ENCODE results near the gene MEGF9. TPM values are rescaled to one million over a fixed set of nuclear protein-coding genes. Genes with fewer than 3 reads are reported as not detected.

Gene MEGF9
- total RNA-seq, 1 experiment from 2014 or later, result 12.2 TPM

DNA sequence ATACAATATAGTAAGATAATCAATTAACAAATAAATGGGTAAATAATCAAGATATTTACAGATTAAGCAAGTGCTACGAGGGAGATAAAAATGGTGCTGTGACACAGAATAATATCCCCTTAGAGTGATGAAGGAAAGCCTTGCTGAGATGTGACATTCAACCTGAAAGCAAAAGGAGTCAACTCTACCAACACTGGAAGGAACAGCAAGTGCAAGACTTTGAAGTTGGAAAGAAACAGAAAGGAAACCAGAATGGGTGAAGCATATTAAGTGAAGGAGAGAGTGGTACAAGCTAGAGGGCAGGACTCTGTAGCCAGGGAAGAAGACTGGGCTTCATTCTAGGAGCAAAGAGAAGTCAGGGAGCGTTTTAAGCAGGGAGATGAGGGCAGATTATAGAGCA lies 12.2 kb upstream of the MEGF9 start:
- CTCF ChIA-PET, result no interaction called here
- no peaks in the 10 kb centered on the region for H3K4me1 ChIP-seq (ENCODE audit: insufficient read depth, low read length, poor library complexity, severe bottlenecking)
- H3K27me3 ChIP-seq (replicated peaks; ENCODE audit: insufficient read depth, low read depth, low read length, poor library complexity), result no peaks in the 10 kb centered on the region
- no peak for DNase-seq (ENCODE audit: low spot score)
- BruUV-seq (replicated peaks), result no TSS peak
- POLR2A ChIA-PET (ENCODE audit: low non-redundant PET), result interaction anchor here (0.7 kb wide), 1 partner anchor 148 kb away, joined by 3 read pairs; no protein-coding TSS in a partner anchor
- H3K9me3 ChIP-seq (ENCODE audit: low read depth, low read length, poor library complexity, severe bottlenecking), result no peaks in the 10 kb centered on the region
- no peak overlapping the region for H3K27ac ChIP-seq (ENCODE audit: low read depth, low read length, poor library complexity, severe bottlenecking)
- TF ChIP-seq, protein P1, sequence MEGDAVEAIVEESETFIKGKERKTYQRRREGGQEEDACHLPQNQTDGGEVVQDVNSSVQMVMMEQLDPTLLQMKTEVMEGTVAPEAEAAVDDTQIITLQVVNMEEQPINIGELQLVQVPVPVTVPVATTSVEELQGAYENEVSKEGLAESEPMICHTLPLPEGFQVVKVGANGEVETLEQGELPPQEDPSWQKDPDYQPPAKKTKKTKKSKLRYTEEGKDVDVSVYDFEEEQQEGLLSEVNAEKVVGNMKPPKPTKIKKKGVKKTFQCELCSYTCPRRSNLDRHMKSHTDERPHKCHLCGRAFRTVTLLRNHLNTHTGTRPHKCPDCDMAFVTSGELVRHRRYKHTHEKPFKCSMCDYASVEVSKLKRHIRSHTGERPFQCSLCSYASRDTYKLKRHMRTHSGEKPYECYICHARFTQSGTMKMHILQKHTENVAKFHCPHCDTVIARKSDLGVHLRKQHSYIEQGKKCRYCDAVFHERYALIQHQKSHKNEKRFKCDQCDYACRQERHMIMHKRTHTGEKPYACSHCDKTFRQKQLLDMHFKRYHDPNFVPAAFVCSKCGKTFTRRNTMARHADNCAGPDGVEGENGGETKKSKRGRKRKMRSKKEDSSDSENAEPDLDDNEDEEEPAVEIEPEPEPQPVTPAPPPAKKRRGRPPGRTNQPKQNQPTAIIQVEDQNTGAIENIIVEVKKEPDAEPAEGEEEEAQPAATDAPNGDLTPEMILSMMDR (conservative IDR thresholded peaks at IDR 0.05; ENCODE audit: low read depth, low read length), result no peak
- no peak overlapping the region for H3K4me3 ChIP-seq (ENCODE audit: low read depth, low read length, poor library complexity, severe bottlenecking)
- intact Hi-C loops (cut with micrococcal nuclease; ENCODE audit: unreplicated experiment), result no loop called here
- no peaks in the 10 kb centered on the region for H3K36me3 ChIP-seq (ENCODE audit: insufficient read depth, low read length, poor library complexity, severe bottlenecking)

DNA sequence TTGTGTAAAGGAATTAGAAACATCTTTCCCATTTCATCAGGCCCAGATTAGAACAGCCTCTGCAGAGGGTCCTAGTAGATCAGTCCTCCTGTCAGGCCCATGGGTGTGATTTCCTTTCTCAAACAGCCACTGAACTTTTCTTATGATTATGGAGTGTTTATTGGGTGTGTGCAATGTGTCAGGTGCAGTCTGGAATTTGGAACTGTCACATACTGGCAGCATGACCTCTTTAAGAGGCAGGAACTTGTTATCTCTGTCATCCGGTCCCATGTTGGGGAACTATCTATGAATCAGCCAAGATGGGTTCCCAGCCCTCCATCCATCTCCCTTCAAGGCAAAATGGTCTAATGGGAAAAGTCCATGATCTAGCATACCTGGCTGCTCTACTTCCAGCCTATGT lies 11.6 kb upstream of the MEGF9 start:
- no TSS peak for BruUV-seq (replicated peaks)
- H3K4me3 ChIP-seq (ENCODE audit: low read depth, low read length, poor library complexity, severe bottlenecking), result no peak overlapping the region
- TF ChIP-seq EZH2 (IDR thresholded peaks at IDR 0.05; ENCODE audit: borderline replicate concordance, low read depth, low read length, poor library complexity, severe bottlenecking), result no peak
- TF ChIP-seq, protein P1 (conservative IDR thresholded peaks at IDR 0.05; ENCODE audit: low read depth, low read length), result no peak
- H3K27ac ChIP-seq (ENCODE audit: low read depth, low read length, poor library complexity, severe bottlenecking), result no peak overlapping the region
- H3K36me3 ChIP-seq (ENCODE audit: insufficient read depth, low read length, poor library complexity, severe bottlenecking), result no peaks in the 10 kb centered on the region
- ChIA-PET CTCF (no interaction called here), POLR2A (ENCODE audit: low non-redundant PET) (interaction anchor here (0.7 kb wide), 1 partner anchor 149 kb away, joined by 3 read pairs; no protein-coding TSS in a partner anchor)
- no peak for DNase-seq (ENCODE audit: low spot score)
- H3K9me3 ChIP-seq (ENCODE audit: low read depth, low read length, poor library complexity, severe bottlenecking), result no peaks in the 10 kb centered on the region
- no peaks in the 10 kb centered on the region for H3K4me1 ChIP-seq (ENCODE audit: insufficient read depth, low read length, poor library complexity, severe bottlenecking)
- intact Hi-C loops (cut with micrococcal nuclease; ENCODE audit: unreplicated experiment), result no loop called here
- no peaks in the 10 kb centered on the region for H3K27me3 ChIP-seq (replicated peaks; ENCODE audit: insufficient read depth, low read depth, low read length, poor library complexity)

DNA sequence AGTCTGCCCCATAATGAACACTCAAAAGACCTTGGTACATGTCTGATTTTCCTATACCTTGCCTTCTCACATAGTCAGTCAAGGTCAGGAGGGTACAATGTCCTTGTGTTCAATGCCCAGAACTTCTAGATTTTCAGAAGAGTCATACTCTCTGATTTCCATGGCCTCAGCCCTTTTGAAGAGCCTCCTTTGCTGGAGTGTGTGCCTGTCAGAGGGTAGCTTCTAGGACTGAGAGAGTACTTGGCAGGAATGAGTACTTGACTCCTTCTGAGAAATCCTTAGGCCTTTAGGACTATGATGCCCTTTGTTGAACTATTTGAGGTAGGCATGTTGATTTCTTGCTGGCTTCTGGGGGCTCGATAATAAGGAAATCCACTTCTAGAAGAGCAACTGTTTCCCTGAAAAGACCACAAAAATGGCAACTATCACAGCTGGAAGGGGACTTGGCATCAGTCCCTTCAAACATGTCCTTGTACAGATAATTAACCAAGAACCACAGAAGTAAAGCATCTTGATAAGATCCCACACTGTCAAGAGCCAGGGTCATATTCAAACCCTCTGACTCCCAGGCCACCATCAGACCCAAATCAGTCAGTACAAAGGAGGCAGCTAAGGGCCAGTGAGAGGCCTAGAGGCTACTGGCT lies 10.6 kb upstream of the MEGF9 start:
- ChIA-PET CTCF (no interaction called here), POLR2A (ENCODE audit: low non-redundant PET) (no interaction called here)
- BruUV-seq (replicated peaks), result no TSS peak
- Histone ChIP-seq H3K9me3 (ENCODE audit: low read depth, low read length, poor library complexity, severe bottlenecking) (no peaks in the 10 kb centered on the region), H3K36me3 (ENCODE audit: insufficient read depth, low read length, poor library complexity, severe bottlenecking) (no peaks in the 10 kb centered on the region), H3K4me1 (ENCODE audit: insufficient read depth, low read length, poor library complexity, severe bottlenecking) (no peaks in the 10 kb centered on the region), H3K4me3 (ENCODE audit: low read depth, low read length, poor library complexity, severe bottlenecking) (no peak overlapping the region), H3K27me3 (replicated peaks; ENCODE audit: insufficient read depth, low read depth, low read length, poor library complexity) (no peaks in the 10 kb centered on the region), H3K27ac (ENCODE audit: low read depth, low read length, poor library complexity, severe bottlenecking) (no peak overlapping the region)
- no peak for DNase-seq (ENCODE audit: low spot score)
- intact Hi-C loops (cut with micrococcal nuclease; ENCODE audit: unreplicated experiment), result no loop called here
- no peak for TF ChIP-seq EZH2 (IDR thresholded peaks at IDR 0.05; ENCODE audit: borderline replicate concordance, low read depth, low read length, poor library complexity, severe bottlenecking)
- TF ChIP-seq, protein P1 (conservative IDR thresholded peaks at IDR 0.05; ENCODE audit: low read depth, low read length), result no peak
